H1 (cell line): ENCODE data around the gene NYAP2. TPM values are rescaled to one million over a fixed set of nuclear protein-coding genes. Genes with fewer than 3 reads are reported as not detected.

Experiments used
- ATF3 ChIP-seq: IDR thresholded peaks from 2 replicates; pipeline ENCODE4 v1.6.1; 2011; ENCODE audit warnings: low read depth, mild to moderate bottlenecking, low read length; ENCODE audit not compliant: insufficient read depth
- CHD7 ChIP-seq: fragments of 300-600 bp; sonication (generic); IDR thresholded peaks from 2 replicates; pipeline ENCODE4 v1.7.1; 2012; ENCODE audit warnings: low read length, moderate library complexity, mild to moderate bottlenecking, inconsistent platforms; ENCODE audit not compliant: insufficient replicate concordance
- HDAC2 ChIP-seq, 2 experiments: fragments of 300-600 bp in 1 of 2; sonication (generic) in 1 of 2; IDR thresholded peaks; 2 replicates each; pipeline ENCODE4 v1.6.1; 2011 to 2012; ENCODE audit warnings: low read depth in 2 of 2, low read length in 2 of 2, mild to moderate bottlenecking in 2 of 2, moderate library complexity in 2 of 2, borderline replicate concordance in 1 of 2, inconsistent platforms in 1 of 2
- SP1 ChIP-seq: IDR thresholded peaks from 2 replicates; pipeline ENCODE4 v1.6.1; 2011; ENCODE audit warnings: low read depth, low read length
- SP2 ChIP-seq: IDR thresholded peaks from 2 replicates; pipeline ENCODE4 v1.6.1; 2012; ENCODE audit warnings: mild to moderate bottlenecking, low read length, inconsistent platforms
- polyA plus RNA-seq, 7 experiments: library from polyadenylated mRNA; depleted of rRNA in 3 of 7; stranded (reverse) in 5 of 7; unstranded in 2 of 7; fragments of >200 nt in 5 of 7; fragments of 200-250 nt in 2 of 7; gene quantifications; 1 replicate in 5 of 7; 2 replicates in 1 of 7; 4 replicates in 1 of 7; pipeline versions ENCODE4 v1.2.1 to v1.2.3, GENCODE V29; 2011 to 2013; ENCODE audit warnings: missing spikeins in 2 of 7, mixed read lengths in 2 of 7
- total RNA-seq: library from RNA; stranded (reverse); fragmentation: NEBNext Ultra II Directional; extraction: Animal tissue kit (Norgen Biotek cat#: 25700); gene quantifications from 2 replicates; pipeline ENCODE4 v1.2.1, GENCODE V29; 2021
- TF ChIP-seq, protein P1 (sequence below), 3 experiments: IDR thresholded peaks; 1 replicate in 2 of 3; 2 replicates in 1 of 3; pipeline versions ENCODE4 v1.5.1 to v1.6.1; 2011; ENCODE audit warnings: low read length in 3 of 3, mild to moderate bottlenecking in 3 of 3, inconsistent platforms in 2 of 3, low read depth in 1 of 3, moderate library complexity in 1 of 3; ENCODE audit not compliant: insufficient read depth in 1 of 3; ENCODE audit errors: control extremely low read depth in 1 of 3

Gene NYAP2
- total and polyA plus RNA-seq, 2 of the 8 experiments (the other 6 are each of a cell fraction or from before 2014, with no cell fraction given) = not detected

DNA sequence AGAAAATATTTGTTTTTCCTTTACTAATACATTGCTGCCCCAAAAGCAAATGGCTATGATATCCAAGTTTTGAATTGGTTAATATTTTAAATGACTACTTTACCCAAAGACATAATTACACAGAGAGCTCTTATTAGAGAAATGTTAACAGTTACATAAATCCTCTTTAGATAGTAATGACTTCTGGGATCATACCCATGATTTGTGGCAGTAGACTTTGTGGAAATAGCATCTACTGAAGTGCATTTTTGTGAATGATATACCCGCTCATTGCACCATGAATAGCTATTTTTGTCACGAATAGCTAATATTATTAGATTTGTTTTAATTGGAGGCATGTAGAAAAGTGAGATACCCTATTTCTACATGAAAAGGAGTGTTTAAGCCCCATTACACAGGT lies 15.8 kb downstream of the NYAP2 start (continued):
- TF ChIP-seq CHD7 (no peak), HDAC2 (IDR thresholded peaks at IDR 0.05; ENCODE audit: borderline replicate concordance in 1 of 2, low read depth in 2 of 2, low read length in 2 of 2) (no peak), SP2 (no peak), ATF3 (no peak), SP1 (no peak)
- TF ChIP-seq, protein P1, sequence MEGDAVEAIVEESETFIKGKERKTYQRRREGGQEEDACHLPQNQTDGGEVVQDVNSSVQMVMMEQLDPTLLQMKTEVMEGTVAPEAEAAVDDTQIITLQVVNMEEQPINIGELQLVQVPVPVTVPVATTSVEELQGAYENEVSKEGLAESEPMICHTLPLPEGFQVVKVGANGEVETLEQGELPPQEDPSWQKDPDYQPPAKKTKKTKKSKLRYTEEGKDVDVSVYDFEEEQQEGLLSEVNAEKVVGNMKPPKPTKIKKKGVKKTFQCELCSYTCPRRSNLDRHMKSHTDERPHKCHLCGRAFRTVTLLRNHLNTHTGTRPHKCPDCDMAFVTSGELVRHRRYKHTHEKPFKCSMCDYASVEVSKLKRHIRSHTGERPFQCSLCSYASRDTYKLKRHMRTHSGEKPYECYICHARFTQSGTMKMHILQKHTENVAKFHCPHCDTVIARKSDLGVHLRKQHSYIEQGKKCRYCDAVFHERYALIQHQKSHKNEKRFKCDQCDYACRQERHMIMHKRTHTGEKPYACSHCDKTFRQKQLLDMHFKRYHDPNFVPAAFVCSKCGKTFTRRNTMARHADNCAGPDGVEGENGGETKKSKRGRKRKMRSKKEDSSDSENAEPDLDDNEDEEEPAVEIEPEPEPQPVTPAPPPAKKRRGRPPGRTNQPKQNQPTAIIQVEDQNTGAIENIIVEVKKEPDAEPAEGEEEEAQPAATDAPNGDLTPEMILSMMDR (IDR thresholded peaks at IDR 0.05; ENCODE audit: control extremely low read depth in 1 of 3, insufficient read depth in 1 of 3, low read depth in 1 of 3, low read length in 3 of 3) = no peak
